NCI-H1436 (cell line): ENCODE data around the gene MED27.

Experiments used
- DNase-seq: peaks from one replicate; lab custom pipeline; 2025; lab: John Stamatoyannopoulos, UW

MED27 gene

GRCh38 chr9:131810351-131811170, 269.1 kb downstream of the MED27 start:
- peak; percentile 50 for DNase-seq
